HG02852 (cell line): ENCODE data around the gene ZNF536.
"Not testable (repeated sequence)": the region's sequence is repeated elsewhere in the genome, so short reads cannot be mapped to it uniquely, and the experiment has no call there.

ENCODE experiments used
- ATAC-seq: cut with Tn5 transposase; IDR thresholded peaks from one replicate; pipeline ENCODE4 v1.9.1; 2021; ENCODE audit warnings: mild to moderate bottlenecking, moderate library complexity; ENCODE audit not compliant: unreplicated experiment

The ZNF536 gene

GRCh38 chr19:30443531-30444252 is 71.5 kb downstream of the ZNF536 start:
- no peak for ATAC-seq

- ATAC-seq: no peak
Observed at GRCh38 chr19:30444253-30444671, 72.1 kb downstream of the ZNF536 start.

GRCh38 chr19:30444686-30445232 is 72.6 kb downstream of the ZNF536 start:
- no peak for ATAC-seq

GRCh38 chr19:30445385-30445784 is 73.2 kb downstream of the ZNF536 start:
- no peak for ATAC-seq

- ATAC-seq: not testable (repeated sequence)
Observed at GRCh38 chr19:30446120-30446519, 73.9 kb downstream of the ZNF536 start.

- ATAC-seq: no peak
Observed at GRCh38 chr19:30446850-30447552, 74.8 kb downstream of the ZNF536 start.

- no peak for ATAC-seq
Observed at GRCh38 chr19:30447553-30447870, 75.3 kb downstream of the ZNF536 start.

- ATAC-seq: no peak
Observed at GRCh38 chr19:30448386-30449077, 76.3 kb downstream of the ZNF536 start.

- ATAC-seq: no peak
Observed at GRCh38 chr19:30449078-30449590, 77.0 kb downstream of the ZNF536 start.

- no peak for ATAC-seq
Observed at GRCh38 chr19:30449673-30450072, 77.5 kb downstream of the ZNF536 start.

GRCh38 chr19:30450100-30450499 is 77.9 kb downstream of the ZNF536 start:
- no peak for ATAC-seq

GRCh38 chr19:30450835-30451321 is 78.7 kb downstream of the ZNF536 start:
- no peak for ATAC-seq

GRCh38 chr19:30452931-30453330 is 80.7 kb downstream of the ZNF536 start:
- no peak for ATAC-seq

GRCh38 chr19:30453743-30454142 is 81.6 kb downstream of the ZNF536 start:
- no peak for ATAC-seq

- ATAC-seq: no peak
Observed at GRCh38 chr19:30455881-30456280, 83.7 kb downstream of the ZNF536 start.

GRCh38 chr19:30457484-30457883 is 85.3 kb downstream of the ZNF536 start:
- ATAC-seq: no peak

GRCh38 chr19:30459859-30460258 is 87.7 kb downstream of the ZNF536 start:
- no peak for ATAC-seq

- no peak for ATAC-seq
Observed at GRCh38 chr19:30464162-30464561, 92.0 kb downstream of the ZNF536 start.

GRCh38 chr19:30466598-30466997 is 94.4 kb downstream of the ZNF536 start:
- not testable (repeated sequence) for ATAC-seq

- ATAC-seq: no peak
Observed at GRCh38 chr19:30467239-30467638, 95.1 kb downstream of the ZNF536 start.

- no peak for ATAC-seq
Observed at GRCh38 chr19:30469774-30470173, 97.6 kb downstream of the ZNF536 start.
